Jurkat, Clone E6-1 (cell line): ENCODE data around the gene AFAP1L2.
A peak's percentile ranks its signal among the peaks of the same experiment; 100 is the strongest.

Experiments
- DNase-seq: peaks from one replicate; pipeline ENCODE4 v3.0.0-alpha.2; 2011; ENCODE audit warnings: low read depth, low spot score
- H3K4me3 ChIP-seq: 2 replicates; pipeline ENCODE4 v1.5.1; 2011; ENCODE audit warnings: mild to moderate bottlenecking, low read length, control low read depth, moderate library complexity

AFAP1L2 gene

DNA sequence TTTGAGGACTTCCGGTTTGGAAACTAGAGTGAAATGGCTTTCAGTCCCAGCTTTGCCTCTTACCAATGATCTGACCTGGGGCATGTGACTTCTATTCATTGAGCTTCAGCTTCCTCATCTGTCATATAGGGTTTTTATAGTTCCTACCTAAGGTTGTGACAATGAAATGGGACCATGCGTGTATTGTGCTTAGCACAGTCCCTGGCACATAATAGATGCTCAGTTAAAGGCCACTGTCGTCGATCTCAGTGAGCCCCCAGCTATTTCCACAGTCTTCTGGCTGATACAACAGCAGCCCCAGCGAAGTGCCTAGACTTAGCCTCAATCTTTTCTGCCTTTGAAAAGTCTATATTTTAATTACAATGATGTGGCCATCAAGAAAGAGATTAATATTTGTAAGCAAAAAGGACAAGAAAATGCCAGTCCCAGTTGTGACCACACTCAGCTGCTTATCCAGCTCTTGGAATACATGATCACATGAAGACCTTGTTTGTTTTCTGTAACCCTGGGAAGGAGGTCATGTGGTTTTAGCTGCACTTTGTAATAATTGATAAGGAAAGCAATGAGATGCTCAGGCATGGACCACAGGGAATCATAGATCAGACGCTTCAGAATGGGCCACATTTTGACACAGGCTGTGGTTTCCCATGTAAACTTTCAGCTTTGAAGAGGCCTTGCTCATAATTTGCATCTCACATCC, 120.6 kb downstream of the AFAP1L2 start:
- DNase-seq = peak; percentile 19
- no peak overlapping the region for H3K4me3 ChIP-seq

DNA sequence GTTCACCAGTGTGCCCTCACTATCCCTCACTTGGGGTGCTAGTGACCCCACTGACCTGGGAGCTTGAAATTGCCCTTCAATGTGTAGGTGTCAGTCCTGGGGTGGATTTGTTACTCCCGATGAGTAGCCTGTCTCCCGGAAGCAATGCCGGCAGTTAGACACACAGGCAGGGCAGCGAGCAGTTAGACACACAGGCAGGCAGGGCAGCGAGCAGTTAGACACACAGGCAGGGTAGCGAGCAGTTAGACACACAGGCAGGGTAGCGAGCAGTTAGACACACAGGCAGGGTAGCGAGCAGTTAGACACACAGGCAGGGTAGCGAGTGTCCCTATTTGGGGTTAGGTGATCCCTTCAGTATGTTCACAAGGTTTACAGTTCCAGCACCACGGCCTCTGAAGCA, 121.2 kb downstream of the AFAP1L2 start:
- DNase-seq = no peak
- no peak overlapping the region for H3K4me3 ChIP-seq

DNA sequence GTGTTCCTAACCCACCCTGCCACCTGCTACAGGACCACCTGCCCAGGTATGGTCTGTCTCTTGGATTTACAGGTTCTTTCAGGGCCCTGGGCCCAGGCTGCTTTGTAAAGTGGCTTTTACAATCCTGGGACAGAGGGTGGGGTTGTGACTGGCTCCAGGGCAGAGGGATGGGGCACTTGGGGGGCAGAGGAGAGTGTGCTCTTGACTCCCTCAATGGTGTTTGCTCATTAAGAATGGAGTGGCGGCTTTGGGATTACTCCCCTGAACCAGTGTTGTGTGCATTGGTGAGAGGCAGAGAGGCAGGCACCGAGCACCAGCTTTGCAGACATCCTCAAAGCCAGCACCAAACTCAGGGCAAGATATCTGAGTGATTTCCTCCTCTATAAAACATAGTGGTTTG, 121.8 kb downstream of the AFAP1L2 start:
- DNase-seq = no peak
- no peak overlapping the region for H3K4me3 ChIP-seq

DNA sequence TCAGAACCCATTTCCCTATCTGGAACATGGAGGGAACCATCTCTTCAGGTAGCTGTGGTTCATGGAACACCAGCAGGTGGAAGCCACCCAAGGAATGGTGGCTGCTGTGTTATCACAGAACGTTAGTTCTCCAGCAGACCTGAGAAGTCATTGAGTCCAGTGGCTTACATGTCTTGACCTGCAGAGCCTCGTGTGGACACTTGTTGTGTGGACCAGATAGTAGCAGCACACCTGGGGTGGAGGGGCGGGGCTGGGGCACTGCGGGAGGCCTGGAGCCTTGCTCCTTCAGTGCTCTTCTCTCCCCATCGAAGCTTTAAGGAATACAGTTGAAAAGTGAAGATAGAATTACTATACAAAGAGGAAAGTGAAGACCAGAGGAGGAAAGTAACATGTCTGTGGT, 122.8 kb downstream of the AFAP1L2 start:
- no peak for DNase-seq
- H3K4me3 ChIP-seq = no peak overlapping the region

DNA sequence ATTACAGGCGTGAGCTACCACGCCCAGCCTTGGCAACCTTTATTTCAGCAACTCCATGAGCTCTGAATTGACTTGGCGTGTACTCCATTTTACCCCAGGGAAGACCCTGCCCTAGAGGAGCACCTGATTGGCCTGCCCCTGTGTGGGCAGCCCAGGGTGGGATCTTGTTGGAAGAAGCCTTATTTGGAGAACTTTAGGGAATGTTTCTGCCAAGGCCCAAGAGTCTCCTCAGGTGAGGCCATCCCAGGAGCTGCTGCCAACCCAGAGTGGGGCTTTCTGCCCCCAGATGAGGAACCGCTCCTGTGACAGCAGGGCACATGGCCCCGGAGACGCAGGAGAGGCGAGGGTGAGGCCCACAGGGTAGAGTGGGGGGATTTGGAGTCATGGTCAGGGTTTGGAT, 123.3 kb downstream of the AFAP1L2 start:
- no peak for DNase-seq
- no peak overlapping the region for H3K4me3 ChIP-seq

DNA sequence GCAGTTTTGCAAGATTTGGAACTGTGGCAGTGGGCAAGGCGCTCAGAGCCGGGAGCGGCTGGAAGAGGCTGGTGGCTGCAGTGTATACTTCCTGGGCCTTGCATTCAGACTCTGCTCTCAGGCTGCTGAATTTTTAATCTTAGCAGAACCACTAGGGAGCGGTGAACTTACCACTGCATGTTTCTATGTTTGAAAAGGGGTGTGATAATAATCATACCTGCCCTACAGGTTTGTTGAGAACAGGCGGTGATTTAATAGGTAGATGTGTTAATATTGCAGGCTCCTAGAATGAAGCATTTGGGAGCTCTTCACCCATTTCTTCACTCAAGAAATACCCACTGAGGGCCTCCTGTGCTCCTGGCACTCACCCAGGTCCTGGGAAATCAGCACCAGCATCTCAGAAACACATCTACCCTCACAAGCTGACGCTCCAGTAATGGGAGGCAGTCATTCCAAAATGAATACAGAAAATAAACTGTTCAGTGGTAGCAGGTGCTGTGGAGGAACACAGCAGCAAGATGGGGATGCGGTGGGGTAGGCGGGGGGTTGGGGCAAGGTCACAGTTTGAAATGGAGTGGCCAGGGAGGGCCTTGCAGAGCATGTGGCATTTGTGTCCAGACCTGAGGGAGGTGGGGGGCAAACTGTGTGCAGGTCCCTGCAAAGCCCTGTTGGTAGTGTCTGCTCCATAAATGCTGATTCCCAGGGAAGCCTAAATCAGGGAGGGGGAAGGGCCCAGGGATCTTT, 124.2 kb downstream of the AFAP1L2 start:
- H3K4me3 ChIP-seq = no peak overlapping the region
- DNase-seq = no peak

DNA sequence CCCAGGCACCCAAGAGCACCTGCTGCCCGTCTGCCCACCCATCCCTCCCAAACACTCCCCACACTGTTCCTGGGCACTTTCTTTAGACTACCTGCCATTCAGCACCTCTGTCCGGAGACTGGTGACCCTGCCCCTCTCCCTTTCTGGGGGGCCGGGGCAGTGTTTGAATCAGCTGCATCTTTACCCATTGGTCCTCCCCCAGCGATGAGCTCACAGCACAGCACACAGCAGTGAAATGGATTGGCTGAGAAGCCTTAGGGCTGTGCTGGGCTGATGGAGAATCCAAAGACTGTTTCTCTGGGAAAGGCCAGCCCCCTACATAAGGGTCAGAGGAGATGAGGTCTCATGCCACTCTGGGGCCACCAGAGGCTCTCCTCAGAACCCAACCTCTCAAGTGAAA, 125.0 kb downstream of the AFAP1L2 start:
- H3K4me3 ChIP-seq = no peak overlapping the region
- DNase-seq = no peak

DNA sequence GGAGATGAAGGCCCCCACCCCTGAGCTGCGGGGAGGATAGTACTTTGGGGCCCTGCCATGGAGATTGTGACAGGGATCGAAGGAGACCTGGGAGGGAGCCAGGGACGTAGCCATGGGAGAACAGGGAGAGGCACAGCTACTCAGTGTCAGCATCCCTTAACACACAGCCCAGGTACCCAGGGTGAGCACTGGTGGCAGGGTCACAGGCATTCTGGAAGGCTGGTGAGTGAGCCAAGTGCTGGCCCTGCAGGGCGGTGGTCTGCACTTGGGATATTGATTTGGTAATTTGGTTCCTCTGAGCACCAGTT, 125.5 kb downstream of the AFAP1L2 start:
- no peak overlapping the region for H3K4me3 ChIP-seq
- DNase-seq = no peak

DNA sequence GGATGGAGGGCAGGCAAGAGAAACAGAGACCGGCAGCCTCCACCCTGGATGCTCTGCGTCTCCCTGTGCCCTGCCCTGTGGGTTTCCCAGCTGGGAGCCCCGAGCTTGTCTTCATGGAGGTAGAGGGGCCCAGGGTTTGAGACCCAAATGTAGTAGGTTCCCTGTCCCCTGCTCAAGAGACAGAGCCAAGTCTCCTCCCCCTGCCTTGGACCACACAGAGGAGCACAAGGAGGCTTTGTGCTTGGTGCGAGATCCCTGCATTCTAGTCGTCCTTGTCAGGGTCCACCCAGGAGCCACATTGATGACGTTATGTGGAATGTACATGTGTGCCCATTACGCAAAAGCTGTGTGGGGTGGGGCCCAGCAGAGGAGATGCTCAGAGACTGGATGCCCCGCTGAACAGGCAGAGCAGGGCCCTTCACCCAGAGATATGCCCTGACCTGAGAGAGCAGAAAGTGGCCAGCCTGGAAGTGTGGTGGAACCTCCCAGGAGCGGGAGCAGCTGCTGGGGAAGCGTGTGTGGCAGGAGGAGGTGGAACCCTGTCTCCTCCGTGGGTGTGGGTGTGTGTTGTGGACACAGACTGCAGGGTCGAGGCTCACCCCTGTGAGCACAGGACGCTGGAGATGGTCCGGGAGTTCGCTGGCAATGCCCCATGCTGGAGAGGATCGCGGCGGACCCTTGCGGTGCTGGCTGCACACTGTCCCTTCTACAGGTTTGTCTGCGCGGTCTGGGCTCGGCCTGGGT, 126.0 kb downstream of the AFAP1L2 start:
- DNase-seq = no peak
- no peak overlapping the region for H3K4me3 ChIP-seq

DNA sequence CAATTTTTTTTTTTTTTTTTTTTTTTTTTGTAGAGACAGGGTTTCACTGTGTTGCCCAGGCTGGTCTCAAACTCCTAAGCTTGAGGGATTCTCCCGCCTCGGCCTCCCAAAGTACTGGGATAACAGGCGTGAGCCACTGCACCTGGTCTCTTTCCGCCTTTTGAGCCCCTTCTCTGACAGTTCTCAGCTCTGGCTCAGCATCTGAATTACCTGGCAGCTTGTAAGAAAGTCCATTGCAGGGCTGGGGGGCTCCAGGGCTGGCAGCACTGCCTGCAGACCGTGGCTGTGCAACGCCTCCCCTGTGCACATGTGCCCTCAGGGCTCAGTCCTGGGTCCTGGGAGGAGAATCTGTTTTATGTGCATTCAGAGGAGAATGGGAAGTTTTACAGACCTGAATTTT, 127.6 kb downstream of the AFAP1L2 start:
- no peak overlapping the region for H3K4me3 ChIP-seq
- DNase-seq = no peak

DNA sequence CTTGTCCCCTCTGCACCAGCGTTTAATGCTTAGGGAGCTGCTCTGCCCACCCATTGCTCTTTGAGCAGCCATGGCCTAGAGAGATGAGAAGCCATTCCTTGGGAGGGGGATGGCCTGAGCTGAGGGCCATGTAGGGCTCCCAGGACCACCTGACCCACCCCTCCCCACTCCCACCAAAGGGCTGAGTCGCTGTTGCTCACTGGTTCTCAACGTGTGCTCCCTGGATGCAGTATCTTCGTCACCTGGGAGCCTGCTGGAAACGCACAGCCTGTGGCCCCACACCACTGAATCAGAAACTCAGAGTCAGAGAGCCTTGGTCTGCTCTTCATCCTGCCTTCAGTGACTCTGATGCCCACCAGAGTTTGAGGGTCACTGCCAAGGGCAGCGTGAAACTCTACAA, 128.2 kb downstream of the AFAP1L2 start:
- H3K4me3 ChIP-seq = no peak overlapping the region
- DNase-seq = no peak

DNA sequence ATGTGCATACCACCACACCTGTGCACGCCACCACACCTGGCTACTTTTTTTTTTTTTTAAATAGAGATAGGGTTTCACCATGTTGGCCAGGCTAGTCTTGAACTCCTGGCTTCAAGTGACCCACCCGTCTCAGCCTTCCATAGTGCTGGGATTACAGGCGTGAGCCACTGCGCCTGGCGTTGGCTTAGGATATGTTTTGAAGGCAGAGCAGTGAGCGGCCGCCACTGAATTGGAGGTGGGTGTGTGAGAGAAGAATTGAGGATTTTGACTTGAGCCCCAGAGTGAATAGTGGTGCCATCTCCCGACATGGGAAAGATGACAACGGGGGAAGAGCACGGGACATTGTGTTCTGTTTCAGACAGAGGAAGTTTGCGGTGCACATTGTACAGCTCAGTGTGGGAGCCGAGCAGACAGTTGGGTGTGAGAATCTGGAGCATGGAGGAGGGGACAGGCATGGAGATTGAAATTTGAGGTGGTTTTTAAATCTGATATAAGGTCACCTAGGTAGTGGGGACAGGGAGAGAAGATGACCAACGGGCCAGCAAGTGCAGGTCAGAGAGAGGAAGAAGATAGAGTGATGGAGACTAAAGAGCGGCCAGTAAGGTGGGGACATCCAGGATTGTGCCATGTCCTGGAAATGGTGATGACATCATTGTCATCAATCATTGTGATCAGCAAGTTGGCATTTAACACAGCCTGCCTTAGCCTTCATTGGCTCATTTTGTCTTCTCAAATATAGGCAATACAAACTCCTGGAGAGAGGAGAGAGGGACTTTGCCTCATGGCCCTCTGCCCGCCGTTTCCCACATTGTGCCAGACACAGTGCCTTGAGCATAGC, 129.5 kb downstream of the AFAP1L2 start:
- no peak overlapping the region for H3K4me3 ChIP-seq
- no peak for DNase-seq

DNA sequence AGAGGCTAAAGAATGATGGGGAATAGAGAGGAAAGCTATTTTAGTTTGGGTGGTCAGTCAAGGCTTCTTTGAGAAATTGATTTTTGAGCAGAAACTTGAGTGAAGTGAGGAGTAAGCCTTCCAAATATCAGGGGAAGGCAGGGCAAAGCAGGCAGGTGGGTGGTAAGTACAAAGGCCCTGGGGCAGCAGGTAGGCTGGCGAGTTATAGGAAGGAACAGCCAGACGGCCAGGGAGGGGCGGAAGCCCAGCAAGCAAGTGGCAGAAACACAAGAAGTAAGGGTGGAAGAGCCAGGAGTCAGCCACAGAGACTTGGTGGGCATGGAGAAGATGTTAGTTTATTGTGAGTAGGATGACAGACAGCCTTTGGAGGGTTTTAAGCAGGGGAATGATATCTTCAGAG, 130.4 kb downstream of the AFAP1L2 start:
- no peak overlapping the region for H3K4me3 ChIP-seq
- DNase-seq = no peak

DNA sequence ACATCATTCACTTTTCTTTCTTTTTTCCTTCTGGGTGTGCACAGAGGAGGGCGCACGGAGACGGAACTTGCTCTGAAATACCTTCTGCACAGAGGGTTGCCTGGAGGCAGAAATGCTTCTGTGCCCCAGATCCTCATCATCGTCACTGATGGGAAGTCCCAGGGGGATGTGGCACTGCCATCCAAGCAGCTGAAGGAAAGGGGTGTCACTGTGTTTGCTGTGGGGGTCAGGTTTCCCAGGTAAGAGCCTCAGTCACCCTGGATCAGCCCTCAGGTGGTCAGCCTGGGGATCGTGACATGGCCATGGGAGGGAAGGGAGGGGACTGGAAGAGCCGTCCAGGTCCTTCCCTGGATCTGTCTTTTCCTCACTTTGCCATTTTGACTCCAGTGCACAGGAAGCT, 131.6 kb downstream of the AFAP1L2 start:
- no peak overlapping the region for H3K4me3 ChIP-seq
- DNase-seq = no peak

DNA sequence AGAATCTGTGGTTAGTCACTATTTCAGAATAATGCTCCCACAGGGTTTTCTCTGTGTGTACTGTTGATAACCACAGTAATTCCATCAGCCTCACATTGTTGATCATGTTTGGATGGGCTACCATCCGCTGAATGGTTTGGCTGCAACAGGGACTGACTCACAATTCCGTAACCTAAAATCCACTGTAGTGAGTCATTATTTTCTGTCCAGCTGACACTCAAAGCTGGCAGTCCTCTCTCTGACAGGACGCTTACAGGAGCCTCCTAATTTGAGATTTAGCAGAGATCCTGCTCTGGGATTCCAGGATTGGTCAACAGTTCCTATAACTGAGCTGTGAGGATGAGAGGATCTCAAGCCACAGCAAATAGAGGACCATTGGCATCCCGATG, 132.5 kb downstream of the AFAP1L2 start:
- H3K4me3 ChIP-seq = no peak overlapping the region
- DNase-seq = no peak

DNA sequence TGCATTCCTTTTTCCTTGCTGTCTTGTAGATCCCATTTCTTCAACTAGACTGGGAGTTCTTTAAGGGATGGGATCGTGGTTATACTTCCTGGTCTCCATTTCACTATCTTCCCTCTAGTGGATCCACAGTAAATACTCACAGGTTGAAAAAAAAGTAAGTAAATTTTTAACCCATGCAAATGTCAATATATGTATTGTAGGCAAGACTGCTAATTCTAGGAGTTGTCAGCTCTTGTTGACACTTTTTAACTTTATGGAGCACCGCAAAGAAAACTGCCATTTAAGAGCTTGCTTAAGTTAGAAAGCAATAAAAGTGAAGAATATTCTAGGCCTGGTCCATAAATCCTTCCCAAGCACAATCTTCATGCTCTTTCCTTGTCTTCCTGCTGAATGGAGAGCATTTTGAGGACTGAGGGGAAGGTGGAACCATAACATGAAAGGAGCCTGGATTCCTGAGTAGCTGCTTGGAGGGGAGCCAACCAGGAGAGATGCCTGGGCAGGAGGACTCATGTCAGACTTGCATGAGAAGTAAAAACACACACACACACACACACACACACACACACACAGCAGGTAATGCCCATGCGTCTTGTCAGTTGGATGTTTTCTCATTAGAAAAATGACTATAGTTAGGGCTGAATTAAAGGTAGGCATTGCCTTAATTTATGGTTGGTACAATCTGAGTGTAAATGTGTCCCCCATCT, 133.1 kb downstream of the AFAP1L2 start:
- H3K4me3 ChIP-seq = no peak overlapping the region

DNA sequence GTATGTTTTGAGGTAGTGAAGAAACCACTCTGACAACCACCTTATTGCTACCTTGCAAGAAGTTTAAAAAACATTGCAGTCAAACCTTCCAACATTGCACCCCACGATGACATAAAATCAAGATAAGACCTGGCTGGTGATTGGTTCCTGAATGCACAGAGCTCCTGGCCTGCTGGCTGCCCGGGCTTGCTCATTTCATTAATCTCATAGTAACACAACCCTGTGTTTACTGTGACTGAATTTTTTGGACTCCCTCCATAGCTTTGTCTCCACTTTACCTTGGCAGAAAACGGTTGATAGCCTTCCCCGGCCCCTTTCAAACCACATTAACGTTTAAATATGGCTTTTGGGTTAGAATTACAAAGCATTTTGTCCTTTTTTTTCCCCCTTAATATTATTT, 137.8 kb downstream of the AFAP1L2 start:
- H3K4me3 ChIP-seq = no peak overlapping the region

More for the DNA sequence above, 133.1 kb downstream of the AFAP1L2 start:
- DNase-seq = no peak

DNA sequence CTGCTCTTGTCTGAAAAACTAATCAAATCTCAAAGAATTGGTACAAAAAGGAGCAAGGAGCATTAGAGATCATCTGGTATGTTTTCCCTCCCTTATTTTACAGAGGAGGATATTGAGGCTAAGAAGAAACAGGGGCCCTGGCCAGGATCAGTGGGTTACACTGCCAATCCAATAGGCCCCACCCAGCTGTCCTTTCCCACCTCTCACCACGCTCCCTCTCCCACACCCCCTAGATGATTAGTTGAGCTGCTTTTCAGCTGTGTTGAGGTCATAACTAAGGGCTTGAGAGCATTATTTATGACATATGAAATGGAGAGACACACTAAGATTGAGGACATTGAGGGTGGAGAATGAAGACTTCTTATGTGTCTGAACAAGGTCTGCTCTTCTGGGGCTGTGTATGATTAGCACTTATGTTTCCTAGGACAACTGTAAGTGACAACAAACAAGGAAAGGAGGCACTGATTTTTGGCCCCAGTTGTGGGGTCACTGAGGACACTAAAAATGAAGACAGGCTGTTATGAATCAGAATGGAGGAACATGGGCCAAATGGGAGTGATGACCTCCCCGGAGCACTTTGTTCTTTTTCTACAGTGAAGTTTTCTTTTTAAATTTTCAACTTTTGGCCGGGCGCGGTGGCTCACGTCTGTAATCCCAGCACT, 138.8 kb downstream of the AFAP1L2 start:
- DNase-seq = no peak
- H3K4me3 ChIP-seq = no peak overlapping the region

More for the DNA sequence above, 137.8 kb downstream of the AFAP1L2 start:
- DNase-seq = no peak

DNA sequence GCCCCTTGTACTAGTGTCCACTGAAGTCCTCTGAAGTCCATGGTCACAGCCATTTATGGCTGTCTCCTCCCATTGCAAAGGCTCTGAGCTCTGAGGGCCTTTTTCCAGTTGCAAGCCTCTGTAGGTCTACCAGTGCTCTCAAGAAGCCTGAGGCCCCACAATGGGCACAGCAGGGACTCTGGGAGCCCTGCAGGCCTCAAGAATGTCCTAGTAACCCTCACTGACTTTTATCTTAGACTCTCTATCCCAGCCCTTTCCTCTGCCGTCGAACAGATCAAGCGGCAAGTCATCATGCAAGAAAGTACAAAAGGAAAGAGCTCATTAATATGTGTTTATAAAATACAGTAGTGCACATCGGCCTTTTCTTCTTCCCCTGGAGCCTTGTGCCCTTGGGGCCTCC, 141.8 kb downstream of the AFAP1L2 start:
- no peak overlapping the region for H3K4me3 ChIP-seq
- DNase-seq = no peak
